D721Med (cell line): ENCODE data around the gene SNX2.
"Not testable (repeated sequence)": the region's sequence is repeated elsewhere in the genome, so short reads cannot be mapped to it uniquely, and the experiment has no call there.

Source experiments
- DNase-seq: peaks from one replicate; pipeline ENCODE4 v3.0.0; 2011; ENCODE audit warnings: low spot score; ENCODE audit not compliant: insufficient read length
- FAIRE-seq: peaks from 2 replicates; lab custom pipeline; 2011; peaks lifted over from hg19 to GRCh38; lab: Jason Lieb, UNC
- CTCF ChIP-seq: IDR thresholded peaks from 2 replicates; pipeline ENCODE4 v1.5.1; 2012; ENCODE audit warnings: mild to moderate bottlenecking, control low read depth; ENCODE audit not compliant: insufficient read depth; ENCODE audit errors: missing control alignments

SNX2 gene

DNA sequence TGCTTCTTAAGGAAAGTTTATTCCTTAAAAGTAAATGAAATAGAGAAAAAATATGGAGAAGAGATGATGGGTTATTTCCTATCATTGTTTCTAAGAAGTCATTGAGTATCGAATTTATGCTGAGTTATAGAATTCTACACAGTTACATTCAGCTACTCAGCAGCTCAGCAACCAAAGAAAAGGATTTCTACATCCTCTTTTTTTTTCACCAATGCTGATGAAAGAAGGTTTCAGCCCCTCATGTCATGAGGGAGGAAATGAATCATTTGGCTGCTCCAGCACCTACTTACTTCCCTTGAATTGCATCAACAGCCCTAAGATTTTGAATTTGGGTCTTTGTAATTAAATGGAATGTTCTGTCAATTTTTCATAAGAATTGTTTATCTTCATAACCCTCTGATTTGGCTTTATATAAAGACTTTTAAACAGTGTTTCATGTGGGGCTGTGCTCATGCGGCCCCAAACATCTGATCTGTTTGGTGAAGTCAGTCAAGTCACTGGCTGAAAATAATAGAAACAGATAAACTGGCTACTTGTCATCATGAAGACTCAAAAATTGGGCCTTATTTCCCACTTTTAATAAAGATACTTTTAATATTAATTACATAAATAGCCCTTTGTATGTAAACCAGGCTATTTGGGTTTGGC is 18.5 kb upstream of the SNX2 start:
- no peak for FAIRE-seq
- TF ChIP-seq CTCF = no peak
- DNase-seq = no peak

GRCh38 chr5:122757285-122757684 is 17.6 kb upstream of the SNX2 start:
- no peak for TF ChIP-seq CTCF
- DNase-seq (no peak), FAIRE-seq (no peak)

GRCh38 chr5:122759241-122760070 is 15.4 kb upstream of the SNX2 start:
- no peak for DNase-seq
- TF ChIP-seq CTCF = no peak
- FAIRE-seq = no peak

GRCh38 chr5:122760236-122760635 is 14.6 kb upstream of the SNX2 start:
- no peak for TF ChIP-seq CTCF
- FAIRE-seq = no peak
- no peak for DNase-seq

DNA sequence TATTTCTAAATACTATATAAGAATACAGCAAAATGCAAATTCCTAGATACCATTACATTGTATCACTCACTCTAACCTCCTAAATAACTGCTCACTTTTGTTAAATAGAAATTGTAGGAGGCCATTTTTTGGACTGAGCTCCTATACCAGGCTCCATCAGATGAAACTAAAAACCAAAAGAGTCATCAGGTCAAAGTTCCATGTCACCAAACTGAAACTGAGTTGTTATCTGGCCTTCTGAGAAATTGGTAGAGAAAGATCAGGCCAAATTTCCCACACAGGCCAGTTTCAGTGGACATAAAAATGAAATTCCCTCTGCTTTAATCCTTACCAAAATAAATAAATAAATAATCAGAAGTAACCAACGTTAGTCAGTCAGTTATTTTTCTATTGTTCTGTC is 13.8 kb upstream of the SNX2 start:
- DNase-seq (no peak), FAIRE-seq (no peak)

DNA sequence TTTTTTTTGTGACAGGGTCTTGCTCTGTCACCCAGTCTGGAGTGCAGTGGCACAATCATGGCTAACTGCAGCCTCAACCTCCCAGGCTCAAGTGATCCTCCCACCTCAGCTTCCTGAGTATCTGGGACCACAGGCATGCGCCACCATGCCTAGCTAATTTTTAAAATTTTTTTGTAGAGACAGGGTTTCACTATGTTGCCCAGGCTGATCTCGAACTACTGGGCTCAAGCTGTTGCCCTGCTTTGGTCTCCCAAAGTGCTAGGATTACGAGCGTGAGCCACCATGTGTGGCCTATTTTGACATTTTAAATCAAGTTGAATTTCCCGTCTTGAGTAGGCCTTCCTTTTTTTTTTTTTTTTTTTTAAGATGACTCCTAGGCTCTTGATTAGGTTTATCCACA is 13.0 kb upstream of the SNX2 start:
- FAIRE-seq, DNase-seq: not testable (repeated sequence)

More for the DNA sequence above, 13.8 kb upstream of the SNX2 start:
- no peak for TF ChIP-seq CTCF

DNA sequence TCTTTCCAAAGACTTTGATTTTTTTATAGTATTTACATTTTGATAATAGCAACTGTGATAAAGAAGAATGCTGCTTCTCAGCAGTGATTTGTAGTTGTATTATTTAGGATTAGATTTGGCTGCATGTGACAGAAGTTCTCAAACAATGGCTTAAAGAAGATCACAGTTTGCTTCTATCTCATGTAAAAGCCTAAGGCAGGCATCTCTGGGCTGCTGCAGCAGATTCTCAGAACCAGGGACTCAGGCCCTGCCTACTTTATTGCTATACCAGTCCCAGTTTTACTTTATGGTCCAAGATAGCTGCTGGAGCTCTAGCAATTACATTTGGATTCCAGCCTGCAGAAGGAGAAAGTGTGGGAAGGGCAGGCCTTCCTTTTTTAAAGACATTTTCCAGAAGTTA is 8.8 kb upstream of the SNX2 start:
- no peak for FAIRE-seq
- no peak for DNase-seq
- no peak for TF ChIP-seq CTCF
